LoVo (cell line): ENCODE measurements around the gene ORAI2.
"Not testable (repeated sequence)": the region's sequence is repeated elsewhere in the genome, so short reads cannot be mapped to it uniquely, and the experiment has no call there.

Experiments
- DNase-seq: peaks from one replicate; pipeline ENCODE4 v3.0.0-alpha.2; 2016; ENCODE audit warnings: low spot score

Gene ORAI2

DNA sequence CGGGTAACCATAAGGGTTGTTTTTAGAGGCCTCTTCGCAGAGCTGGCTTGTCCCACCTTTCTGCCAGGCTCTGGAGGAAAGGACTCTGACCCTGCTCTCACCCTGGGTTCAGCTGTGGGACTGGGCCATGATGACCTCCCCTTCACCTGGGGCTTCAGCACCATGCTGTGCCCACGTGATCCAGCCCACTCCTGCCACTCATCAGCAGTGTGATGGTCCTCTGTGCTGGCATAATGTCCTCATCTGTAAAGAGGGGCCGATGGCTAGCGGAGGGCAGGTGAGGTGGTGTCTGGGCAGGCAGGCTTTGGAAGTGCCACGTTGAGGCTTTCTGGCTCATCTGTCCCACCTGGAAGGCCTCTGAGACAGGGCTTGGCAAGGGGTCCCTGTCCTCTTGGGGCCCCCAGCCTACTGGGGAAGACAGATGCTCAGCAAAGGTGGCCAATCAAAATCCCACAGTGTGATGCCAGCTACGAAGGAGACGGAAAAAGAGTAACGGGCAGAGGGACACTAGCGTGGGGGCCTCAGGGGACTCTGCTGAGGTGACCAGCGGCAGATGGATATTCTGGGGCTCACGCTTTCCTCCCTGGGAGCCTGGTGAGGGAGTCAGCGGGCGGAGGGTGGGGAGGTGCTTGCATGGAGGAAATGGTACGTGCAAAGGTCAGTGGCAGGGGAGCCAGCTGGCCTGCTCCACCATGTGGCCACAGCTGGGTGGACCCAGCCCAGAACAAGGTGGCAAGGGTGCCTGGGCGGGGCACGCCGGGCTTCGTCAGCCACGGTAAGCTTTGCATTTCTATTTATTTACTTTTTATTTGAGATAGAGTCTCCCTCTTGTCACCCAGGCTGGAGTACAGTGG lies 36.8 kb downstream of the ORAI2 start:
- no peak for DNase-seq

- no peak for DNase-seq
These were observed 38.4 kb downstream of the ORAI2 start for GRCh38 chr7:102471791-102472125.

- no peak for DNase-seq
These were observed 39.0 kb downstream of the ORAI2 start for GRCh38 chr7:102472126-102473041.

GRCh38 chr7:102473271-102473991 lies 40.1 kb downstream of the ORAI2 start:
- no peak for DNase-seq

DNA sequence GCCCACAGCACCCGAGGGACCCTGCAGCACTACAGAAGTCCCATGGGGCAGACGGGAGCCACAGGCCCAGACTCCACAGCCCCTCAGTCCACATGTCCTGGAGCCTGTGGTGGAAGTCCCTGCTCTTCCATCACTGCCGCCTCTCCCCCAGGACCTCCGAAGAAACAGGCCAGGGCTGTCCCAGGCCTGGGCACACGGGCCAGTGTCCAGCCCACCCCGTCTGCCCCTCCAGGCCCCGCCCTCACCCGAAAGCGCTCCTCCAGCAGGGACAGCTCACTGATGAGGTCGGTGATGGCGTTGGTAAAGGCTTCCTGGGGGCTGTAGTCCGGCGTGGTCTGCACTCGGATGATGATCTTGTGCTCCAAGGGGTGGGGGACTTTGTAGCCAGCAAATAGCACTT lies 40.7 kb downstream of the ORAI2 start:
- DNase-seq, result not testable (repeated sequence)

DNA sequence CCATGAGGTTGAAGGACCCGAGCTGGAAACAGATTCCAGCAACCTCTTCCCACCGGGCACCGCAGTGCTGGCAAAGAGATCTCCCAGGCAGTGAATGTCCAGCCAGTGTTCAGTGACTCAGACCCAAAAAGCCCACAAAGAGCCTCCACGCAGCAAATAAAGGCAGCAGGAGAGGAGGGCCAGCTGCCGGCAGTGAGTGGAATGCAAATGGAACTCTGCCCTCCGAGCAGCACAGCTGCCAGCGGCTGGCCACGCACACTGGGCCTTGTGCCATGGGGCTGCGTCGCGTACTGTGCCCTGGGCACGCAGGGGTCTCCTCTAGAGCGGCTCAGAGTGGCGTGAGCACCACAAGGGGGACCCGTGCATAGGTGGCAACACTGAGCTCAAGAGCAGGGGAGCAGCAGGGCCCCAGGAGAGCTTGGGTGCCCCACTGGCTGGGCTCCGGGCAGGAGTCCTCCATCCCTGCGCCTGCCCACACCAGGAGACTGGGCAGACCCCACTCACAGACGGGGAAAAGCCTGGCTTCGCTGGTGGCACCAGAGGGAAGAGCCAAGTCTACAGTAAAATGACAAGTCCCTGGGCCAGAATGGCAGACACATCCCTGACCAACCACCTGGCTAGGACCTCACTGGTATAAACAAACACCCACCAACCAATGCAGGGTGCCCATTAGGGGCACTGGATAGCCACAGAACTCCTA lies 41.5 kb downstream of the ORAI2 start:
- DNase-seq, result not testable (repeated sequence)

DNA sequence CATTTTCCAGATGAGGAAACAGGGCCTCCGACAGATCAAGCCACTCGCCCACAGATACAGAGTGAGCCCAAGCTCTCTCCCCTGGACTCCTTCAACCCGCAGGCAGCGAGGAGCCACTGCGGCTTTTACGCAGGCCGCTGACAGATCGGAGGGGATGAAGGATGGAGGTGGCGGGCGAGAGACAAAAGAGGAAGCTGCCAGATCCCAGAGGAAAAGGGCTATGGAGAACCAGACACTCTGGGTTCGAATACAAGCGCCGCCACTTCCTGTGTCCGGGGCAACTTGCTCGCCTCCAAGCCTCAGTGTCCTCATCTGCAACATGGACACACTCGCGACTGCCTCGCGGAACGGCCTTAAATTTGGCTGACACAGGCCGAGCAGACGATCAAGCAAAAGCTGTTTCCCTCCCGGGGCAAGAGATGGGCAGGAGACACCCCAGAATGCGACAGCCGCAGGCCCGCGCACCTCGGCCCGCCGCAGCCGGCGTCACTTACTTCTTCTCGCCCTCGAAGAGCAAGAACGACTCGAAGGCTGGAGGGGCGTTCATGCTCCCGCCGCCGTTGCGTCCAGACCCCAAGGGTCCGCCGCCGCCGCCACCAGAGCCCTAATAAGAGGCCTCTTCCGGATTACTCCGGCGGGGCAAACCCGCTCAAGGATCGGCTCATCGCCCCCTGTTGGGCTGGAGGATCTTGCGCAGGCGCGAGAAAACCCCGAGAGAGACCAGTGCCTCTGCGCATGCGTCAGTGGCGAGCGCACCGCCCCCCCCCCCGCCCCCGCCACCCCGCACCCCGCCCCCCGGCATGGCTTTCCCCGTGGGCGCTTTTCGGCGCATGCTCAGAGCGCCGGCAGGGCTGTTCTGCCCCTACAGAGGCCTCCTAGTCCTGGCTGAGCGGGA lies 45.2 kb downstream of the ORAI2 start, which contains the start of gene POLR2J:
TSS of gene POLR2J (minus strand) at position 609 of the 895 bp plus-strand sequence. CDS start at position 547, 62 bp downstream.
- peak; percentile 58 for DNase-seq

DNA sequence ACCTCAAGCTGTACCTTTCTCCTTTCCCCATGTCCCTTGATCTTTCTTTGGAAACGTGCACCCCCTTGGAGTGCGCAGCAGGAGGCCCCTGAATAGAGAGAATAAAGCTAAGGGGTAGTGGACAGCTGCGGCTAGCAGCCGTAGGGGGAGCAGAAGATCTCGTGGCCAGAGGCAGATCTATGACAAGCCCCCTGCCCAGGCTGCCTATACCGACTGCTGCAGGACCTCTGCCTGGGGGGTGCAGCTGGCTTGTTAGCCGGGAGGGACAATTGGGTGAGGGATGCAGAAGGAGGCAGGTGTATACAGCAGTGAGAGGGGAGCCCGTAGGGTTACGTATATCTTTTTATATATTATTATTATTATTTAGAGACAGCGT lies 45.8 kb downstream of the ORAI2 start:
- not testable (repeated sequence) for DNase-seq

- not testable (repeated sequence) for DNase-seq
These were observed 46.7 kb downstream of the ORAI2 start for GRCh38 chr7:102479982-102480637.

- not testable (repeated sequence) for DNase-seq
These were observed 48.6 kb downstream of the ORAI2 start for GRCh38 chr7:102481962-102482361.

DNA sequence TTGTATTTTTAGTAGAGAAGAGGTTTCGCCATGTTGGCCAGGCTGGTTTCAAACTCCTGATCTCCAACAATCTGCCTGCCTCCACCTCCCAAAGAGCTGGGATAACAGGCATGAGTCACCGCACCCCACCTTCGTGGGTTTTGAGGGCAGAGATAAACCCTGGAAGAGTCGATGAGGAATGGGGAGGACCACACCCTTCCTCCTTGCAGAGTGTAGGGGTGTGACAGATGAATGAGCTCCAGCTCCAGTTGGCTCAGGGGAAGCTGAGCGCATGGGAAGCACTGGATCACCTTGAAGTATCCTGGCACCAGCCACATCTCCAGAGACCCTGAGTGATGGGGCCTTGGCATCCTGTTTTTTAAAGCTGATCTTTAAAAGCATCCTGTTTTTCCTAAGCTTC lies 50.9 kb downstream of the ORAI2 start:
- not testable (repeated sequence) for DNase-seq

GRCh38 chr7:102490529-102491075 lies 57.2 kb downstream of the ORAI2 start:
- DNase-seq, result not testable (repeated sequence)

DNA sequence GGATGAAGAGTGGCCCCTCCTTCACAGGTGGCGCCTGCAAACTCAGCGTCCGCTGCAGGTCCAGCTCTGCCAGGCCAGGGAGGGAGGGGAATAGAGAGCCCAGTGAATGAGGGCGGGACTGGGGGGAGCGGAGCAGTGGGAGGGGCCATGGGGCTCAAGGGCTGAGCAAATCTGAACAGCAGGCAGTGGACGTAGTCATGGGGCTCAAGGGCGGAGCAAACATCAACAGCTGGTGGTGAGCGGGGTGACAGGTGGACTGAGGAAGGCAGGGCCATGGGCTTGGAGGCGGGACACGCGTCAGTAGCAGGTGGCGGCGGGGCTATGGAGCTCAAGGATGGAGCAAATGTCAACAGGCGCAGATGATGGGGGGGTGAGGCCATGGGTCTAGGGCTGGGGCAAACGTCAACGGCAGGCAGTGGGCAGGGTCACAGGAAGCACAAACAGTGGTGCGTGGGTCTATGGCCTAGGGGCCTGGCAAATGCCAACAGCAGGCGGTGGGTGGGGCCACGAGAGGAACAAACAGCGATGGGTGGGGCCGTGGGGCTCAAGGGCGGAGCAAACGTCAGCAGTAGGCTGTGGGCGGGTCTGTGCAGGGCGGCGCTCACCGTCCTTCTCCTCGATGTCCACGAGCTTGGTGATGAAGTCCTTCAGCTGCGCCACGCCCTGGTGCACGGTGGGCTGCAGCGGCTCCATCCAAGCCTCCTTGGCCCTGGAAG lies 60.0 kb downstream of the ORAI2 start:
- not testable (repeated sequence) for DNase-seq

- DNase-seq, result not testable (repeated sequence)
These were observed 60.7 kb downstream of the ORAI2 start for GRCh38 chr7:102494026-102494425.

- DNase-seq, result not testable (repeated sequence)
These were observed 61.2 kb downstream of the ORAI2 start for GRCh38 chr7:102494473-102495149.

DNA sequence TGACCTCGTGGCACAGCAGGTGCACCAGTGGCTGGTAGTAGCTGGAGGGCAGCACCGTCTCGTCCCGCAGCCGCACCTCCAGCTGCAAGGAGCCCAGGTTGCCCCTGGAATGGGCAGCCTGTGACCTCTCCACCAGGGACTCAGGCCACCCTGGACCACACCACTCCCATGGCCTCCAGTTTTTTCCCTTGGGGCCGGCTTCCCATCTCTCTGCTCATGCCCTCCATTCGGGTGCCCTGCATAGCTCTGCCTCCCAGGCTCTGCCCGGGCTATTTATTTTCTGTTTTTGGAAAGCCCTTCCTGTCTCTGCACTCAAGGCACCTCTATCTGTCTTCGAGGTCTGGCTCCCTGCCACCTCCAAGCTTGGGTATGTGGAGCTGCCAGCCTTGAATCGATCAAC lies 63.5 kb downstream of the ORAI2 start:
- not testable (repeated sequence) for DNase-seq

GRCh38 chr7:102497308-102497707 lies 63.9 kb downstream of the ORAI2 start:
- DNase-seq, result not testable (repeated sequence)

GRCh38 chr7:102498321-102498720 lies 64.9 kb downstream of the ORAI2 start:
- not testable (repeated sequence) for DNase-seq
